Mesendoderm (in vitro differentiated cells): ENCODE data around the gene OTOGL.

ENCODE experiments used
- DNase-seq: peaks from one replicate; pipeline ENCODE4 v3.0.0; 2013
- H2AK5ac ChIP-seq: 2 replicates; pipeline ENCODE4 v1.6.1; 2013; ENCODE audit warnings: low read length, inconsistent platforms
- H2BK120ac ChIP-seq: 2 replicates; pipeline ENCODE4 v1.6.1; 2013; ENCODE audit warnings: low read depth, mild to moderate bottlenecking, low read length, moderate library complexity, mixed read lengths
- H2BK15ac ChIP-seq: replicated peaks from 2 replicates; pipeline ENCODE4 v1.6.1; 2013; ENCODE audit warnings: low read depth, mild to moderate bottlenecking, moderate library complexity
- H2BK5ac ChIP-seq: 2 replicates; pipeline ENCODE4 v1.6.1; 2013; ENCODE audit warnings: low read length, inconsistent platforms
- H3K18ac ChIP-seq: 2 replicates; pipeline ENCODE4 v1.6.1; 2013; ENCODE audit warnings: mild to moderate bottlenecking, low read length, mixed read lengths
- H3K23ac ChIP-seq: one replicate; pipeline ENCODE4 v1.6.1; 2013; ENCODE audit warnings: low read length
- H3K27ac ChIP-seq: 2 replicates; pipeline ENCODE4 v1.5.1; 2013; ENCODE audit warnings: low read depth, mild to moderate bottlenecking, inconsistent platforms, low read length, moderate library complexity
- H3K27me3 ChIP-seq: 2 replicates; pipeline ENCODE4 v1.6.1; 2013; ENCODE audit warnings: low read length, control low read depth, mild to moderate bottlenecking, inconsistent platforms; ENCODE audit not compliant: insufficient read depth, poor library complexity
- H3K36me3 ChIP-seq: 2 replicates; pipeline ENCODE4 v1.6.1; 2013; ENCODE audit warnings: low read length, inconsistent platforms; ENCODE audit not compliant: control insufficient read depth, insufficient read depth
- H3K4ac ChIP-seq: one replicate; pipeline ENCODE4 v1.6.1; 2013; ENCODE audit warnings: low read depth, mild to moderate bottlenecking, low read length, moderate library complexity
- H3K4me1 ChIP-seq: 2 replicates; pipeline ENCODE4 v1.6.1; 2013; ENCODE audit warnings: low read depth, low read length, inconsistent platforms; ENCODE audit not compliant: control insufficient read depth
- H3K4me2 ChIP-seq: 2 replicates; pipeline ENCODE4 v1.6.1; 2013; ENCODE audit warnings: low read length
- H3K4me3 ChIP-seq: 2 replicates; pipeline ENCODE4 v1.5.1; 2013; ENCODE audit warnings: mild to moderate bottlenecking, low read length
- H3K56ac ChIP-seq: one replicate; pipeline ENCODE4 v1.6.1; 2013; ENCODE audit warnings: low read length
- H3K79me1 ChIP-seq: 2 replicates; pipeline ENCODE4 v1.6.1; 2013; ENCODE audit warnings: low read length, inconsistent platforms
- H3K79me2 ChIP-seq: 2 replicates; pipeline ENCODE4 v1.6.1; 2013; ENCODE audit warnings: mild to moderate bottlenecking, low read length; ENCODE audit not compliant: control insufficient read depth, insufficient read depth
- H3K9ac ChIP-seq: 2 replicates; pipeline ENCODE4 v1.6.1; 2013; ENCODE audit warnings: low read length, inconsistent platforms
- H4K5ac ChIP-seq: one replicate; pipeline ENCODE4 v1.6.1; 2013; ENCODE audit warnings: low read length
- H4K8ac ChIP-seq: one replicate; pipeline ENCODE4 v1.6.1; 2013; ENCODE audit warnings: low read depth, mild to moderate bottlenecking, control low read depth, low read length, moderate library complexity
- WGBS: extraction: QIAGEN DNeasy Blood & Tissue Kit; methylation state at CpG from one replicate; pipeline ENCODE4 v1.1.7; 2013; ENCODE audit warnings: low lambda C conversion rate, missing lambda C conversion rate; ENCODE audit not compliant: insufficient coverage; ENCODE audit errors: extremely low coverage; 5-methylcytosine and 5-hydroxymethylcytosine counted together

OTOGL gene

DNA sequence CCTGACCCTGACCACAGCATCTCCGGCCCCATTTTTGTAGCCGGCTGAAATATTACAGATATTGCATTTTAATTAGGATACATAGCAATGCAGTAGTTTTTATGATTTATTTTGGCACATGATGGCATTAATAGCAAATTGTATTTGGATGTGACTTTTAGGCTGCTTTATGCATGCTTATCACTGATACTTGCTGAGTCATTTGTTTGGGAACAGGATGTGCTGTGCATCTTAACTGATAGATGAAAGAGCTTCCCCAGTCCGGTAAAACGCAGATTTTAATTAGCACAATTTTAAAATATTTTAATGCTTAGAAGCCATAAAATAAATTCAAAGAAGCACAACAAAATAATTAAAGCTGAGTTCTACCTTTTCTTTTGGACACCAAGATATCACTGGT, 90.7 kb downstream of the OTOGL start:
- no peak for DNase-seq
- Histone ChIP-seq H4K5ac (no peak overlapping the region), H3K23ac (no peak overlapping the region), H3K27me3 (no peaks in the 10 kb centered on the region), H3K9ac (no peak overlapping the region), H3K56ac (no peak overlapping the region), H3K18ac (no peak overlapping the region), H3K27ac (no peak overlapping the region), H3K4me1 (no peaks in the 10 kb centered on the region), H3K79me2 (no peaks in the 10 kb centered on the region), H3K4me3 (no peak overlapping the region), H2AK5ac (no peak overlapping the region), H3K79me1 (no peaks in the 10 kb centered on the region), H2BK120ac (no peak overlapping the region), H3K36me3 (no peaks in the 10 kb centered on the region), H3K4me2 (no peak overlapping the region), H2BK5ac (no peak overlapping the region), H2BK15ac (no peak overlapping the region), H3K4ac (no peak overlapping the region), H4K8ac (no peak overlapping the region)
- WGBS, result no CpG with 5 or more reads among the region's 4 CpGs

DNA sequence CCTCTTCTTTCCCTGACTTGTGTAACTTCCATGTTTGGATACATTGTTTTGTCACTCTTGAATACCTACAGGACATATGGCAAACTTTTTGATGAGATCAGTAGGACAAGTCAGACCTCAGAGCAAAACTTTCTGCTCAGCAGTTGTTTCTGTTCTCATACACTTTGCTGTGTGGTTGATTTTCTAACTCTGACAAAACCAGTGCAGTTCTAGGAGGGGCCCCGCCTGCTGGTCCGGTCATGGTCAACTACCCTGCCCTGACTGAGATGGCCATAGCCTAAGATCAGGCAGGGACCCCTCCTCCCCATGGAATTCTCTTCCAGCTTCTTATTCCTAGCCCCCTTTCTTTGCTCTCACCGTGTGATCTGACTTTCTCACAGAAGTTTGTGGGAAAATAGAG, 92.8 kb downstream of the OTOGL start:
- Histone ChIP-seq H2BK120ac (peak overlapping the region; percentile 76), H3K4me1 (no peaks in the 10 kb centered on the region), H3K56ac (no peak overlapping the region), H3K4ac (no peak overlapping the region), H4K8ac (no peak overlapping the region), H2BK15ac (no peak overlapping the region), H3K9ac (no peak overlapping the region), H3K79me1 (no peaks in the 10 kb centered on the region), H3K79me2 (no peaks in the 10 kb centered on the region), H3K4me2 (no peak overlapping the region), H3K27me3 (no peaks in the 10 kb centered on the region), H2BK5ac (no peak overlapping the region), H3K18ac (peak overlapping the region; percentile 22), H3K36me3 (no peaks in the 10 kb centered on the region), H3K4me3 (no peak overlapping the region), H4K5ac (no peak overlapping the region), H3K23ac (no peak overlapping the region), H3K27ac (no peak overlapping the region), H2AK5ac (no peak overlapping the region)
- no peak for DNase-seq
- no CpG with 5 or more reads among the region's 3 CpGs for WGBS

DNA sequence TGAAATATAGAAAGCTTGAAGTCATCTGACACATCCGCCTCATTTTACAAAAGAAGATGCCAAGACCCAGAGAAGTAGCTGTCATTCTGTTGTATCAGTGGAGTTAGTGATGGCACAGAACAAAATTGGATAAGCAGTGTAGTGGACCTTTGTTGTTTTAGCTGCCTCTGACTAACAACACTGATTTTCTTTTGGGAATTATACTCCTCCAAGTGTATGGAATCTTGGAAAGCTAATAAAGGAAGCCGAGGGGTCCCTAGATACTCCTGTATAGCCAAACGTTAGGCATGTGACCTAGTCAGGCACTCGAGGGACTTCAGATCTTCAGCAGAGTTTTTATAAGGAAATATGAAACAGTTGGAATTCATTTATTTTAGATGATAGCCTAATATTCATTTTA, 94.5 kb downstream of the OTOGL start:
- Histone ChIP-seq H3K56ac (no peak overlapping the region), H3K4ac (no peak overlapping the region), H3K4me2 (no peak overlapping the region), H2BK15ac (no peak overlapping the region), H3K4me1 (no peaks in the 10 kb centered on the region), H3K18ac (no peak overlapping the region), H2BK5ac (no peak overlapping the region), H3K4me3 (no peak overlapping the region), H3K36me3 (no peaks in the 10 kb centered on the region), H4K8ac (no peak overlapping the region), H3K9ac (no peak overlapping the region), H3K79me1 (no peaks in the 10 kb centered on the region), H2AK5ac (no peak overlapping the region), H3K23ac (no peak overlapping the region), H2BK120ac (no peak overlapping the region), H3K27me3 (no peaks in the 10 kb centered on the region), H3K79me2 (no peaks in the 10 kb centered on the region), H3K27ac (no peak overlapping the region), H4K5ac (no peak overlapping the region)
- DNase-seq, result no peak
- WGBS, result no CpG with 5 or more reads among the region's 4 CpGs

DNA sequence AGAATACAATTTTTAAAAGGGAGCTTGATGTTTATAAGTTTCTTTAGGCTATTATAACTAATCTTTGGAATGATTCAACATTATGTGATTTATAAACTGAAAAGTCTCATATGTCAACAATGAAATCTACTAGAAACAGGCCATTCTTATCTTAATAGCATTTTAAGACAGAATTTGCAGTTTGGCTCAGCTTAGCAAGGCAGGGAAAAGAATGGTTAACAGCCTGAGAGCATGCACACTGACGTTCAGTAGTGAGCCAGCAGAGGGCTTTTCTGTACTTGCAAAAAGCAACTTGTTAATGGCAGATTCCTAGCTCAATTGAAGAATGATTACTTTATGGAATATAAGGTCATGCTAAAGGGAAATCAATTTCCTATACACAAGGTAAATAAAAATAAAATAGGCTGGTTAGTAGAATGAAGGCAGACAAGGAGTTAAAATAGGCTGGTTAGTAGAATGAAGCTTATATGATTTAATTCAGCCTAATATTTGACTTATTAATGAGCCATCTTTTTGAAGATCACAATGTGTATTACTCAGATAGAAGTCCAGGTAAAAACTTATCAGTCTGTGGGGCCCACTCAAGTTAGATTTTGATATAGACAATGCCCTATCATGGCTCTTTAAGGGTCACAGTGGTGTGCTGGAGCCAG, 95.9 kb downstream of the OTOGL start:
- no peak overlapping the region for H4K8ac ChIP-seq
- H3K4ac ChIP-seq, result no peak overlapping the region
- no CpG with 5 or more reads among the region's 1 CpG for WGBS
- H3K4me1 ChIP-seq, result no peaks in the 10 kb centered on the region
- no peak overlapping the region for H3K56ac ChIP-seq
- no peaks in the 10 kb centered on the region for H3K36me3 ChIP-seq
- no peak overlapping the region for H3K18ac ChIP-seq
- no peak overlapping the region for H2BK5ac ChIP-seq
- no peak overlapping the region for H2AK5ac ChIP-seq
- H3K4me2 ChIP-seq, result no peak overlapping the region
- no peak overlapping the region for H3K23ac ChIP-seq
- no peak overlapping the region for H3K9ac ChIP-seq
- no peak overlapping the region for H3K4me3 ChIP-seq
- H3K27ac ChIP-seq, result no peak overlapping the region
- H3K79me2 ChIP-seq, result no peaks in the 10 kb centered on the region
- DNase-seq, result peak; percentile 63
- H3K79me1 ChIP-seq, result no peaks in the 10 kb centered on the region
- H2BK120ac ChIP-seq, result no peak overlapping the region
- H2BK15ac ChIP-seq, result no peak overlapping the region
- H4K5ac ChIP-seq, result no peak overlapping the region
- H3K27me3 ChIP-seq, result no peaks in the 10 kb centered on the region

DNA sequence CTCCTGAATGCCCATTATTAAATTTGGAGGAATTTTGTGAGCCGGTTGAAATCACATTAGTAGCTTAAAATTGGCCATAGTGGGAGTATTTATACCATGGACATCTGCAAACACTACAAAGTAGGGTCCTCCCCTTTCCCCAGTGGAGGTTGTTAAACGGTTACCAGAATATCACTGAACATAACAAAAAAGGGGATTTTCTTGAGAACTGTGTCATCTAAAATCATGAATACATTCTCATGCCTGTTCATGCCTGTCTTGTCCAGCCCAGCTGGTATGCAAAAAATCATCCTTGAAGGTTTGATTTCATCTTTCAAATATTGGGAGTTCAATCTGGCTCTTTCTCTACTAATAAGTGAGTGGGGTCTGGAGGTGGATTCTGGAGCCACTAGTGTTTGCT, 96.4 kb downstream of the OTOGL start:
- Histone ChIP-seq H3K27me3 (no peaks in the 10 kb centered on the region), H4K5ac (no peak overlapping the region), H3K18ac (no peak overlapping the region), H2BK15ac (no peak overlapping the region), H3K9ac (no peak overlapping the region), H3K36me3 (no peaks in the 10 kb centered on the region), H2AK5ac (no peak overlapping the region), H4K8ac (no peak overlapping the region), H3K23ac (no peak overlapping the region), H3K56ac (no peak overlapping the region), H2BK120ac (no peak overlapping the region), H3K79me1 (no peaks in the 10 kb centered on the region), H3K4ac (no peak overlapping the region), H3K27ac (no peak overlapping the region), H3K4me3 (no peak overlapping the region), H3K4me2 (no peak overlapping the region), H3K4me1 (no peaks in the 10 kb centered on the region), H3K79me2 (no peaks in the 10 kb centered on the region), H2BK5ac (no peak overlapping the region)
- no peak for DNase-seq
- no CpG with 5 or more reads among the region's 2 CpGs for WGBS

GRCh38 chr12:80196419-80196818, 97.1 kb downstream of the OTOGL start:
- Histone ChIP-seq H3K79me1 (no peaks in the 10 kb centered on the region), H4K8ac (no peak overlapping the region), H3K4me2 (no peak overlapping the region), H3K56ac (no peak overlapping the region), H2BK15ac (no peak overlapping the region), H3K23ac (no peak overlapping the region), H3K18ac (no peak overlapping the region), H3K4me1 (no peaks in the 10 kb centered on the region), H3K27ac (no peak overlapping the region), H2AK5ac (no peak overlapping the region), H2BK5ac (no peak overlapping the region), H3K4me3 (no peak overlapping the region), H3K36me3 (no peaks in the 10 kb centered on the region), H4K5ac (no peak overlapping the region), H3K27me3 (no peaks in the 10 kb centered on the region), H3K79me2 (no peaks in the 10 kb centered on the region), H3K9ac (no peak overlapping the region), H3K4ac (no peak overlapping the region), H2BK120ac (no peak overlapping the region)
- DNase-seq, result no peak
- no CpG with 5 or more reads among the region's 2 CpGs for WGBS
